DND-41 (cell line): ENCODE measurements around the gene TAGAP.
"Not testable (repeated sequence)": the region's sequence is repeated elsewhere in the genome, so short reads cannot be mapped to it uniquely, and the experiment has no call there.

Experiments
- ATAC-seq: fragments of 200-7000 bp; cut with Tn5 transposase; 3 replicates; pipeline ENCODE4 v1.9.1; 2021; ENCODE audit warnings: low read depth; ENCODE audit not compliant: insufficient read depth
- DNase-seq: peaks from one replicate; pipeline ENCODE4 v3.0.0-alpha.2; 2020
- H2AFZ ChIP-seq: 2 replicates; pipeline ENCODE4 v1.6.0; 2012; ENCODE audit warnings: low read depth, low read length
- H3K27ac ChIP-seq: 2 replicates; pipeline ENCODE4 v1.5.1; 2012; ENCODE audit warnings: low read length, inconsistent platforms
- H3K27me3 ChIP-seq: fragments of 200-600 bp; sonication (generic); 2 replicates; pipeline ENCODE4 v1.6.0; 2012; ENCODE audit warnings: low read length, mild to moderate bottlenecking, inconsistent platforms; ENCODE audit not compliant: insufficient read depth, poor library complexity
- H3K36me3 ChIP-seq: 2 replicates; pipeline ENCODE4 v1.5.1; 2012; ENCODE audit warnings: low read length, inconsistent platforms; ENCODE audit not compliant: insufficient read depth
- H3K4me1 ChIP-seq: 2 replicates; pipeline ENCODE4 v1.5.1; 2012; ENCODE audit warnings: mild to moderate bottlenecking, low read length; ENCODE audit not compliant: insufficient read depth
- H3K4me2 ChIP-seq: 2 replicates; pipeline ENCODE4 v1.6.0; 2012; ENCODE audit warnings: mild to moderate bottlenecking, moderate library complexity, low read length, inconsistent platforms; ENCODE audit not compliant: insufficient read depth
- H3K4me3 ChIP-seq, 2 experiments: fragments of 200-600 bp in 1 of 2; shearing (Covaris generic) in 1 of 2; 2 replicates each; pipeline ENCODE4 v1.5.1; 2012 to 2016; ENCODE audit warnings: inconsistent platforms in 2 of 2, low read length in 2 of 2, mild to moderate bottlenecking in 2 of 2, low read depth in 1 of 2, moderate library complexity in 1 of 2
- H3K79me2 ChIP-seq: 2 replicates; pipeline ENCODE4 v1.6.0; 2012; ENCODE audit warnings: low read length, inconsistent platforms; ENCODE audit not compliant: insufficient read depth
- H3K9ac ChIP-seq: 2 replicates; pipeline ENCODE4 v1.6.0; 2012; ENCODE audit warnings: low read depth, mild to moderate bottlenecking, inconsistent platforms, low read length, moderate library complexity
- H3K9me3 ChIP-seq: 2 replicates; pipeline ENCODE4 v1.5.1; 2012; ENCODE audit warnings: low read length, moderate library complexity, mild to moderate bottlenecking, inconsistent platforms; ENCODE audit not compliant: insufficient read depth, severe bottlenecking
- H4K20me1 ChIP-seq: 2 replicates; pipeline ENCODE4 v1.6.0; 2012; ENCODE audit warnings: low read length; ENCODE audit not compliant: insufficient read depth
- CTCF ChIP-seq: IDR thresholded peaks from 2 replicates; pipeline ENCODE4 v1.5.1; 2012; ENCODE audit warnings: borderline replicate concordance, low read length, moderate library complexity, mild to moderate bottlenecking; ENCODE audit not compliant: poor library complexity, severe bottlenecking; ENCODE audit errors: extremely low read depth
- EZH2 ChIP-seq: IDR thresholded peaks from 3 replicates; pipeline ENCODE4 v1.6.1; 2012; ENCODE audit warnings: borderline replicate concordance, low read depth, mild to moderate bottlenecking, moderate library complexity, low read length, inconsistent platforms; ENCODE audit not compliant: severe bottlenecking

The TAGAP gene

GRCh38 chr6:159038914-159039884 lies 5.6 kb downstream of the TAGAP start:
- Histone ChIP-seq H3K79me2 (no peaks in the 10 kb centered on the region), H3K9ac (no peak overlapping the region), H2AFZ (no peak overlapping the region), H3K4me3 (no peak overlapping the region), H3K27ac (0 out of 2 replicates have a peak overlapping the region, but pooled peaks have one; percentile 33), H3K36me3 (peaks cover 76% of the 10 kb centered on the region), H3K27me3 (no peaks in the 10 kb centered on the region), H3K4me1 (peaks cover 25% of the 10 kb centered on the region), H4K20me1 (peaks cover 5% of the 10 kb centered on the region; the same call in 1 of the 2 replicates), H3K9me3 (no peaks in the 10 kb centered on the region), H3K4me2 (no peak overlapping the region)
- DNase-seq (no peak), ATAC-seq (no peak)
- TF ChIP-seq EZH2 = no peak
- TF ChIP-seq CTCF = no peak

GRCh38 chr6:159038318-159038717 lies 6.5 kb downstream of the TAGAP start:
- not testable (repeated sequence) for H2AFZ ChIP-seq, H3K79me2 ChIP-seq, ATAC-seq, DNase-seq, H3K9ac ChIP-seq, H3K27me3 ChIP-seq, H4K20me1 ChIP-seq, H3K27ac ChIP-seq, H3K9me3 ChIP-seq, H3K4me2 ChIP-seq, H3K4me3 ChIP-seq
- peaks cover 16% of the 10 kb centered on the region for H3K4me1 ChIP-seq
- peaks cover 76% of the 10 kb centered on the region for H3K36me3 ChIP-seq

- H3K4me1 ChIP-seq = peaks cover 12% of the 10 kb centered on the region
- no peaks in the 10 kb centered on the region for H3K9me3 ChIP-seq
- no peak overlapping the region for H3K4me2 ChIP-seq
- DNase-seq = no peak
- H3K36me3 ChIP-seq = peaks cover 73% of the 10 kb centered on the region
- H3K4me3 ChIP-seq = no peak overlapping the region
- ATAC-seq = no peak
- peaks cover 5% of the 10 kb centered on the region; the same call in 1 of the 2 replicates for H4K20me1 ChIP-seq
- H2AFZ ChIP-seq = no peak overlapping the region
- H3K79me2 ChIP-seq = no peaks in the 10 kb centered on the region
- no peak overlapping the region for H3K9ac ChIP-seq
- H3K27me3 ChIP-seq = no peaks in the 10 kb centered on the region
- H3K27ac ChIP-seq = no peak overlapping the region
- TF ChIP-seq CTCF = no peak
- TF ChIP-seq EZH2 = no peak
These were observed 7.0 kb downstream of the TAGAP start for GRCh38 chr6:159037756-159038290.

- no peak overlapping the region for H2AFZ ChIP-seq
- TF ChIP-seq CTCF = no peak
- no peak for TF ChIP-seq EZH2
- peaks cover 64% of the 10 kb centered on the region for H3K36me3 ChIP-seq
- H3K27ac ChIP-seq = no peak overlapping the region
- peaks cover 5% of the 10 kb centered on the region; the same call in 1 of the 2 replicates for H4K20me1 ChIP-seq
- no peaks in the 10 kb centered on the region for H3K27me3 ChIP-seq
- no peak overlapping the region for H3K4me2 ChIP-seq
- ATAC-seq = no peak
- no peak overlapping the region for H3K4me3 ChIP-seq
- no peaks in the 10 kb centered on the region for H3K9me3 ChIP-seq
- DNase-seq = no peak
- H3K79me2 ChIP-seq = no peaks in the 10 kb centered on the region
- H3K4me1 ChIP-seq = peaks cover under 1% of the 10 kb centered on the region; the same call in 1 of the 2 replicates
- H3K9ac ChIP-seq = no peak overlapping the region
These were observed 8.1 kb downstream of the TAGAP start for GRCh38 chr6:159036673-159037072.
